Measurements from ENCODE around the gene GALNT18. TPM values are rescaled to one million over a fixed set of nuclear protein-coding genes. Genes with fewer than 3 reads are reported as not detected.

GALNT18 gene
- total RNA-seq, 1 experiment from 2014 or later = 14.1 TPM

DNA sequence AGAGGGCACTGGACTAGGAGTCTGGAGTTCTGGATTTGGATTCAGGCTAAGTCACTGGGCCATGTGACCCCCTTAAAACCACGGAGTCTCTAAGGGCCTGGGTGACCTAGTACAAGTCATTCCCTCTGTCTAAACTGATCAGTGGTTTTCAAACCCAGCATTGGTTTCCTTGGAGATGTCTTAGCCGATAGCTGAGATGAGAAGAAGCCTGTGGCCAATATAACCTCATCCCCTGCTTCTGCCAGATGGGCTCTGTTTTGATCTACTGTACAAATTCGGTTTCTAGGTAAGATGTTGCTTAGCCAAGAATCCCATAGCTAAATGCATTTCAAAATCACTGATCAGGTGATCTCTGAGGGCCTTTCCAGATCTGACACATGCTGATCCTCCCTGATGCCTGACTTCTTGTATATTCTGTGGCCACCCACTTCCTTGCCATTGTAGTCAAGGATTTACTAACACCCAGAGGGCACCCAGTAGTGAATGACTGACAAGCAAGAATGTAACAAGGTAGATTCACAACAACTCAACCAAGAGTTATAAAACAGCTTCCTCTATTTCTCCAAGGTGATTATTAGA is 53.1 kb downstream of the GALNT18 start:
- H3K27me3 Mint-ChIP-seq (ENCODE audit: insufficient read depth, unreplicated experiment) = no peaks in the 10 kb centered on the region
- DNase-seq (ENCODE audit: unreplicated experiment) = peak; percentile 70
- no peaks in the 10 kb centered on the region for H3K9me3 Mint-ChIP-seq (ENCODE audit: unreplicated experiment)
- no TSS peak for BruUV-seq (replicated peaks)
- intact Hi-C loops (cut with micrococcal nuclease) = no loop called here
- ChIA-PET POLR2A (interaction anchor here (0.6 to 4.4 kb wide), 7 partner anchors 10 to 236 kb away, joined by 3 to 50 read pairs (median 3); partner anchors contain the start of gene GALNT18), CTCF (interaction anchor here (0.6 to 2.5 kb wide), 6 partner anchors 10 to 721 kb away, joined by 3 to 12 read pairs (median 4); no protein-coding TSS in a partner anchor)
- peaks cover 34% of the 10 kb centered on the region for H3K4me1 Mint-ChIP-seq (ENCODE audit: insufficient read depth, unreplicated experiment)
- peaks cover 9% of the 10 kb centered on the region for H3K36me3 Mint-ChIP-seq (ENCODE audit: insufficient read depth, unreplicated experiment)
- no peak overlapping the region for H3K4me3 Mint-ChIP-seq (ENCODE audit: unreplicated experiment)
- TF ChIP-seq, protein P1, sequence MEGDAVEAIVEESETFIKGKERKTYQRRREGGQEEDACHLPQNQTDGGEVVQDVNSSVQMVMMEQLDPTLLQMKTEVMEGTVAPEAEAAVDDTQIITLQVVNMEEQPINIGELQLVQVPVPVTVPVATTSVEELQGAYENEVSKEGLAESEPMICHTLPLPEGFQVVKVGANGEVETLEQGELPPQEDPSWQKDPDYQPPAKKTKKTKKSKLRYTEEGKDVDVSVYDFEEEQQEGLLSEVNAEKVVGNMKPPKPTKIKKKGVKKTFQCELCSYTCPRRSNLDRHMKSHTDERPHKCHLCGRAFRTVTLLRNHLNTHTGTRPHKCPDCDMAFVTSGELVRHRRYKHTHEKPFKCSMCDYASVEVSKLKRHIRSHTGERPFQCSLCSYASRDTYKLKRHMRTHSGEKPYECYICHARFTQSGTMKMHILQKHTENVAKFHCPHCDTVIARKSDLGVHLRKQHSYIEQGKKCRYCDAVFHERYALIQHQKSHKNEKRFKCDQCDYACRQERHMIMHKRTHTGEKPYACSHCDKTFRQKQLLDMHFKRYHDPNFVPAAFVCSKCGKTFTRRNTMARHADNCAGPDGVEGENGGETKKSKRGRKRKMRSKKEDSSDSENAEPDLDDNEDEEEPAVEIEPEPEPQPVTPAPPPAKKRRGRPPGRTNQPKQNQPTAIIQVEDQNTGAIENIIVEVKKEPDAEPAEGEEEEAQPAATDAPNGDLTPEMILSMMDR (IDR thresholded peaks at IDR 0.05; ENCODE audit: unreplicated experiment) = no peak
- peak overlapping the region; percentile 71 for H3K27ac Mint-ChIP-seq (ENCODE audit: low read depth, unreplicated experiment)

GRCh38 chr11:11567936-11568650 is 53.7 kb downstream of the GALNT18 start:
- TF ChIP-seq, protein P1 (IDR thresholded peaks at IDR 0.05; ENCODE audit: unreplicated experiment) = no peak
- intact Hi-C loops (cut with micrococcal nuclease) = no loop called here
- H3K27ac Mint-ChIP-seq (ENCODE audit: low read depth, unreplicated experiment) = peak overlapping the region; percentile 71
- H3K9me3 Mint-ChIP-seq (ENCODE audit: unreplicated experiment) = no peaks in the 10 kb centered on the region
- POLR2A ChIA-PET = interaction anchor here (0.9 to 4.4 kb wide), 6 partner anchors 10 to 53 kb away, joined by 3 to 50 read pairs (median 6); partner anchors contain the start of gene GALNT18
- CTCF ChIA-PET = interaction anchor here (1.0 to 1.2 kb wide), 2 partner anchors 9 to 53 kb away, joined by 4 to 5 read pairs; no protein-coding TSS in a partner anchor
- H3K4me3 Mint-ChIP-seq (ENCODE audit: unreplicated experiment) = no peak overlapping the region
- BruUV-seq (replicated peaks) = no TSS peak
- peak; percentile 83 for DNase-seq (ENCODE audit: unreplicated experiment)
- no peaks in the 10 kb centered on the region for H3K27me3 Mint-ChIP-seq (ENCODE audit: insufficient read depth, unreplicated experiment)
- H3K4me1 Mint-ChIP-seq (ENCODE audit: insufficient read depth, unreplicated experiment) = peaks cover 34% of the 10 kb centered on the region
- peaks cover 11% of the 10 kb centered on the region for H3K36me3 Mint-ChIP-seq (ENCODE audit: insufficient read depth, unreplicated experiment)

GRCh38 chr11:11565636-11566035 is 56.2 kb downstream of the GALNT18 start:
- H3K4me3 Mint-ChIP-seq (ENCODE audit: unreplicated experiment) = no peak overlapping the region
- no peaks in the 10 kb centered on the region for H3K9me3 Mint-ChIP-seq (ENCODE audit: unreplicated experiment)
- no peak for DNase-seq (ENCODE audit: unreplicated experiment)
- ChIA-PET POLR2A (interaction anchor here (0.9 kb wide), 1 partner anchor 35 kb away, joined by 3 read pairs; no protein-coding TSS in a partner anchor), CTCF (no interaction called here)
- BruUV-seq (replicated peaks) = no TSS peak
- H3K4me1 Mint-ChIP-seq (ENCODE audit: insufficient read depth, unreplicated experiment) = peaks cover 32% of the 10 kb centered on the region
- TF ChIP-seq, protein P1 (IDR thresholded peaks at IDR 0.05; ENCODE audit: unreplicated experiment) = no peak
- intact Hi-C loops (cut with micrococcal nuclease) = no loop called here
- H3K27me3 Mint-ChIP-seq (ENCODE audit: insufficient read depth, unreplicated experiment) = no peaks in the 10 kb centered on the region
- H3K36me3 Mint-ChIP-seq (ENCODE audit: insufficient read depth, unreplicated experiment) = peaks cover 12% of the 10 kb centered on the region
- no peak overlapping the region for H3K27ac Mint-ChIP-seq (ENCODE audit: low read depth, unreplicated experiment)

All from MCF 10A (cell line).